ENCODE results near the gene DLG2.

Gene DLG2

GRCh38 chr11:83681031-83681781 lies 1945.9 kb downstream of the DLG2 start:
- DNase-seq (ENCODE audit: low spot score), result no peak

DNA sequence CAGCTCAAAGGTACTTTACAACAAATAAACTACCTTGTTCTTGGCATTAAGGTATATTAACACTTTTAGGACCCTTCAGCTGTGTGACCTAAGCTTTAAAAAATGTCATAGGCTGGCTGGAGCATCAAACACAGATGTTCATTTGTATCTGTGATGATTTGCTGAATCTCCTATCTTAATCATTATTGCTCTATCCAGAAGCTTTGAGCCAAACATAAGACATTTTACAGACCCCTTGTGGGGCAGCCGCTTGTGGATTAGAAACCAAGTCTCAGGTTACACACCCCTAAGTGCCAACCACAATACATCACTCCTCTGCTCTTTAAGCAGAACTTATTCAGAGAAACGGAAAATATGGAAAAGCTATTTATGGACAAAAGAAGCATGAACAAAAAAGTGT lies 1946.8 kb downstream of the DLG2 start:
- DNase-seq (ENCODE audit: low spot score), result no peak

GRCh38 chr11:83678831-83679584 lies 1948.1 kb downstream of the DLG2 start:
- DNase-seq (ENCODE audit: low spot score), result no peak

- DNase-seq (ENCODE audit: low spot score), result no peak
Observed at GRCh38 chr11:83677730-83678129, 1949.4 kb downstream of the DLG2 start.

DNA sequence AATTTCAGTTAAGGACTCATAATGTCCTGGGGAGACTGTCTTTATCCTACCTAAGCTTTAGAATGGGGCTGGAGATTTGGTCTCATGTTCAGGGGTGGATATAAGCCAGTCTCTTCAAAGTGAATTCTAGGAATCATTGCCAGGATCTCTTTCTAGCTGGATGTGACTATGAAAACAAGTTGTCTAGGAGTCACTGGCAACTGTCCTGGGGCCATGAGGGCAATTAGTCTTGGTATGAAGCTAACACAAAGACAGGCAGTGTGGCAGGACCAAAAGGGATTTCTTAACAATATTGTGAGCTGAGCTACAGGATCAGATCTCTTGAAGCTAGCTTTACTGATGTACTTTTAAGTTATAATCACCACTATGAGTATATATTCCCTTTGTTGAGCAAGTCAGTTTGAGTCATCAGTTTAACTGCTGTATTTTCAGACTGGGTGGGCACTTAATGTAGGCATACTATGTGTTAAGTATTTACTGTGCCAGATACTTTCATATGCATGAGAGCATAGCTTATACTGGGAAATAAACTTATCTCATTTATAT lies 1951.0 kb downstream of the DLG2 start:
- no peak for DNase-seq (ENCODE audit: low spot score)

GRCh38 chr11:83674102-83674896 lies 1952.8 kb downstream of the DLG2 start:
- no peak for DNase-seq (ENCODE audit: low spot score)

GRCh38 chr11:83671289-83671688 lies 1955.9 kb downstream of the DLG2 start:
- DNase-seq (ENCODE audit: low spot score), result no peak

DNA sequence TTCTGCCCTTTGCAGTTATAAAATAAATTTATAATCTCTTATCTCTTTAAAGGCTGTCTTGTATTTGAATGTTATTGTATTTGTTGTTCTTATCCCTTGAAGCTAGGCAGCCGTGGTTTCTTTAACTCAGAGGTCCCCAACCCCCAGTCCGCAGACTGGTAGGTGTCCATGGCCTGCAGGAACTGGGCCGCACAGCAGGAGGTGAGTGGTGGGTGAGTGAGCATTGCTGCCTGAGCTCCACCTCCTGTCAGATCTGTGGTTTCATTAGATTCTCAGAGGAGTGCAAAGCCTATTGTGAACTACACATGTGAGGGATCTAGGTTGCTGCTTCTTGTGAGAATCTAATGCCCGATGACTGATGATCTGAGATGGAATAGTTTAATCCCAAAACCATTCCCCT lies 1961.0 kb downstream of the DLG2 start:
- DNase-seq (ENCODE audit: low spot score), result no peak

- DNase-seq (ENCODE audit: low spot score), result no peak
Observed at GRCh38 chr11:83663988-83664387, 1963.2 kb downstream of the DLG2 start.

GRCh38 chr11:83663446-83663845 lies 1963.7 kb downstream of the DLG2 start:
- DNase-seq (ENCODE audit: low spot score), result no peak

DNA sequence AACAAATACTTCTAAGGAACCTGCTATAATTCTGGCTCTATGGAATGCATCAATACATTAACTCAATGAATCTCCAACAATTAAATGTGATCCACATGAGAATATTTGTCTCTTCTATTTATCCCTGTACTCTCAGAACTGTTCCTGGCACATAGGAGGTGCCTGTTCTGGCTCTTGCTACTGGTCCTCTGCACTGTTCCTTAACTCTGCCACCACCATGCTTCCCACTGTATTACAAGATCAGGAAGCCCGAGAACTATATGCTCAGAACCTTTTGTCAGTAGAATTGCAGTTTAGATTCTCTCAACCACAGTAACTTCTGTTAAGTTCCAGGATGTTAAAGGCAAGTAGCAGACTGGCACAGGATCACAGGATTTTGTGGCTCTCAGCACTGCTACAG lies 1964.7 kb downstream of the DLG2 start:
- no peak for DNase-seq (ENCODE audit: low spot score)

DNA sequence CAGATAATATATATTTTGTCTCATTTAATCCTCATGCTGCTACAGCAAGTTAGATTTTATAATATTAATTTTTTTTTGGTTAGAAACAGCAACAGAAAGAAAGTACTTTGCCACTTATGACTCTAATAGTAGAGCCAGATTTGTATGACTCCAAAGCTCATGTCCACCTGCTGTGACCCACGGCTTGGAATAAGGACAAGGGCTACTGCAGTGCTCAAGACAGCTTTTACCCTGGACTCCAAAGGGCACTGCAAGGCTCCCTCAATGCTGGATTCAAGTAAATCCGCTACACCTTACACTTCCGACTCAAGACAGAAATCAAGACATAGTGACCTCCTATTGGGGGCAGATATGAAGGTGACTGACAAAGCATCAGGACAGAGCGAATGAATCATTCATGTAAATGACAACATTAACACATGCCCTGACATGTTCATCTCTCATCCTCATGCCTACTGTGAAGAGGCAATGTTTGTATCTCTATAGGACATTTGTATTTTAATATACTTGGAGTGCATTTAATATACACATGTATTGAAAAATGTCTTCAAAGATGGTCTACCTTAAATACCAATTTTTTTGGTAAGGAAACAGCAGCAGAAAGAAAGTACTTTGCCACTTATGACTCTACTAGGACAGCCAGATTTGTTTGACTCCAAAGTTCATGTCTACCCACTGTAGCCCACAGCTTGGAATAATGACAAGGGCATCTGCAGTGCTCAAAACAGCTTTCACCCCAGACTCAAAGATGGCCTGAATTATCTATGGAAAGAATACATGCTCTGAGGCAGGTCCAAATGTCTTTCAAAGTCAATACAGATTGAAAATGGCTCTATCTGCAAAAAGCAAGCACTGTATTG lies 1965.4 kb downstream of the DLG2 start:
- no peak for DNase-seq (ENCODE audit: low spot score)

DNA sequence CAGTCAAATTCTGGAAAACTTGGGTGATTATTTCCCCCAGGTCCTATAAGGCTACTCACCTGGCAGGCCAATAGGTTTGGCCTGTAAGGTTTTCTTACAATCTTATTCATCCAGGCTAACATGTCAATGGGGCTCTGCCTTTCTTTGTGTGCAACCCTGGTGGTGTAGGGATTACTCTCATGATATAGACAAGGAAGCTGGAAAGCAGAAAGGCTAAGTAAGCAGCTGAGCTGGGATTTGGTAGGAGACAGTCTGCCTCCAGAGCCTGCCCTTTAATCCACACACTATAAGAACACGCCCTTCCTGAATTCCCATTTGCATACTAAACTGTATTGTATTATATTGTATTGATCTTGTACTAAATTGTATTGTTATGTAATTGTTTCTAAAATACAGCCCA lies 1967.7 kb downstream of the DLG2 start:
- no peak for DNase-seq (ENCODE audit: low spot score)

DNA sequence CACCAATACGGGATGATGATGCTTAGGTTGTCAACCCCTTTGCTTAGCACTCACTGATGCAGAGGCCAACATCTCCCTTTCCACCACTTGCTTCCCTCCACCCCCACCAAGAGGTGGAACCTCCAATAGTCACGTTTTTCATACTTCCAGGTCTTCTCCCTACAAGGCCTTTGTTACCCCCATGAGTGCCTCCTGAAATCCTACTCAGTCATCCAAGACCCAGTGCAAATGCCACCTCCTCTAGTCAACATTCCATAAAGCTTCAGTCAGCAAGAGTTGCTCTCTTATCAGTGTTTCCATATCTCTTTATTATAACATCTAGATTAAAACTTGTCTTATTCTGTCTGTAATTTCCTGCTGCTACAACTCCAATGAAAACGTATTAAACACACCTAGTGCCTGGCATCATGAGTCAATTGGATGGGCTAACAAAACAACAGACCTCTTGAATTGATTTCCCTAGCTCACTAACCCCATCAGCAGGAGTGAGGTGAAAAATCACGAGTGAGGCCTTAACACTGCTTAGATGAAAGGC lies 1970.3 kb downstream of the DLG2 start:
- no peak for DNase-seq (ENCODE audit: low spot score)

- DNase-seq (ENCODE audit: low spot score), result no peak
Observed at GRCh38 chr11:83655976-83656375, 1971.2 kb downstream of the DLG2 start.

GRCh38 chr11:83649528-83649855 lies 1977.7 kb downstream of the DLG2 start:
- DNase-seq (ENCODE audit: low spot score), result no peak

- no peak for DNase-seq (ENCODE audit: low spot score)
Observed at GRCh38 chr11:83648610-83649527, 1978.3 kb downstream of the DLG2 start.

- DNase-seq (ENCODE audit: low spot score), result no peak
Observed at GRCh38 chr11:83645561-83645960, 1981.6 kb downstream of the DLG2 start.

GRCh38 chr11:83643115-83643514 lies 1984.0 kb downstream of the DLG2 start:
- no peak for DNase-seq (ENCODE audit: low spot score)

- no peak for DNase-seq (ENCODE audit: low spot score)
Observed at GRCh38 chr11:83642500-83642899, 1984.6 kb downstream of the DLG2 start.
